Measurements from ENCODE around the gene SLC23A3.

The SLC23A3 gene

GRCh38 chr2:219128396-219128795 is 41.4 kb downstream of the SLC23A3 start:
- no peak for TF ChIP-seq CTCF (IDR thresholded peaks at IDR 0.05; ENCODE audit: low read depth, low read length, missing control alignments)
- no peak for DNase-seq (ENCODE audit: low read depth)
- in situ Hi-C loops (cut with HindIII; ENCODE audit: low sequenced_read_pairs) = no loop called here
- H3K4me3 ChIP-seq (ENCODE audit: low read depth, low read length) = no peak overlapping the region

DNA sequence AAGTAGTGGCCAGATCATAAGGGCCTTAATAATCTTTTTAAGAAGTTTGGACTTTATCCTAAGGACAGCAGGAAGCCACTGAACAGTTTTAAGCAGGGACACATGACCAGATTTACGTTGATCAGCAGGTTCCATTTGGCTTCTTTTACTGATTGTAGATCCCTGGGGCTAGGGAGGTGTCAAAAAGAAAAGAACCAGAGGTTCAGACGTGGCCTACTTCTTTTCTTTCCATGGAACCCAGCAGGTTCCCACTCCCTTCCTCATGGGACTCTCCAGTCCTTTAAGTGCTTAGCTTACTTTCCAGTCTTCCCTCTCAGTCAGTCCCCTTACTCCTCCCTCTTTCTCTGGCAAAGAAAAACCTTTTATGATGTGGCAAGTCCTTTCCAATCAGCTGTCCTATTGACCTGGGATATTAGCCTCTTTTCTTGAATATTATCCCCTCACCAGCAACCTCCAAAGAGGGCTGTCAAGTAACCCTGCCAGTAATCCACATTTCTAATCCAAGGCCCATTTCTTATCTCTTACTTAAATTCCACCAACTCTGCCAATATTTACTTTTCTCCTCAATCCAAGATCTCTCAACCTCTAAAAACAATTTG is 42.7 kb downstream of the SLC23A3 start:
- no peak overlapping the region for H3K4me3 ChIP-seq (ENCODE audit: low read depth, low read length)
- DNase-seq (ENCODE audit: low read depth) = no peak
- in situ Hi-C loops (cut with HindIII; ENCODE audit: low sequenced_read_pairs) = no loop called here
- no peak for TF ChIP-seq CTCF (IDR thresholded peaks at IDR 0.05; ENCODE audit: low read depth, low read length, missing control alignments)

GRCh38 chr2:219126555-219126954 is 43.3 kb downstream of the SLC23A3 start:
- in situ Hi-C loops (cut with HindIII; ENCODE audit: low sequenced_read_pairs) = no loop called here
- DNase-seq (ENCODE audit: low read depth) = no peak
- TF ChIP-seq CTCF (IDR thresholded peaks at IDR 0.05; ENCODE audit: low read depth, low read length, missing control alignments) = no peak
- no peak overlapping the region for H3K4me3 ChIP-seq (ENCODE audit: low read depth, low read length)

DNA sequence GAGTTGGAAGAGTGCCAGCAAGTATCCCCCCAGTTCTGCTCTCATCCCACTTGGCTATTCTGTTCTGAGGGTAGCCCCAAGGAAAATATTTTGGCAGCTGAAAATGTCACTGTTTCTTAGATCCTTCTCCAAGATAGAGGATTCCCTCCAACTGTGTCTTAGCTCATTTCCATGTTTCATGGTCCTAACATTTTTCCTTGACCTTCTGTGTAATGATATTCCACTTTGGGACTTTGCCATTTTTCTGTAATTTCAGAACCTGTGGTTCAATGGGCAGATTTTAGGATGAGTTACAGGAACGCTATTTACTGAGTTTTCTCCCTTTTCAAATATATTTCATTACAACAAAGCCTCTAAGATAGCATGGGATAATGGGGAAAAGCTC is 44.0 kb downstream of the SLC23A3 start:
- no peak overlapping the region for H3K4me3 ChIP-seq (ENCODE audit: low read depth, low read length)
- in situ Hi-C loops (cut with HindIII; ENCODE audit: low sequenced_read_pairs) = no loop called here
- no peak for DNase-seq (ENCODE audit: low read depth)
- TF ChIP-seq CTCF (IDR thresholded peaks at IDR 0.05; ENCODE audit: low read depth, low read length, missing control alignments) = no peak

DNA sequence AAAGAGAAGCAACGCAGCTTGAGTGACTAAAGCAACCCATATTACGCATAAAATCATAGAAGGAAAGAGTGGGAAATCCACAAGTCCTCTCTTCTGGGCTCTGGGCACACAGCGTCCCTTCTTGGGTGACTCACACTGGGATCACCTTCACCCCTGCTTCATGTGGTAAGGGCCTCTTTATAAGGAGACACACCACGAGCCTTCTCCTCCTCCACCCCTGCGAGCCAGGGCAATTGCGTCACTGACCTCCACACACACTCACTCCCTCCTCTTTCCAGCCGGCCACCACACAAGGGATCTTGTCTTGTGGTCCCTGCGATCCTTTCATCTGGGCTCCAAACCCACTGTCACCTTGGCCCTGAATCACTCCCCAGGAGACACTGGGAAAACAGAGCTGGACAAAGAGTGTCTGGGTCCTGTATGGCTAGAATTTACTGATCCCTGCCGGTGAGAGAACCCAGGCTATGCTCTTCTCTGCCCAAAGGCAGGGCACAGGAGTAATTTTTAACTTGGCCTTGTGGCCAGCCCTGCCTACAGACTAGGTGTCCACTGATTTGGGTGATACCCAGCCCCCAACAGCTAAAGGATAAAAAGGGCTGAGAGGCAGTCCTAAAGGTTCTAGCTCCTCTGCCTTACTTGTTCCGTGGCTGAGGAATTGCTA is 44.5 kb downstream of the SLC23A3 start:
- peak; percentile 68 for DNase-seq (ENCODE audit: low read depth)
- in situ Hi-C loops (cut with HindIII; ENCODE audit: low sequenced_read_pairs) = no loop called here
- H3K4me3 ChIP-seq (ENCODE audit: low read depth, low read length) = no peak overlapping the region
- no peak for TF ChIP-seq CTCF (IDR thresholded peaks at IDR 0.05; ENCODE audit: low read depth, low read length, missing control alignments)

- TF ChIP-seq CTCF (IDR thresholded peaks at IDR 0.05; ENCODE audit: low read depth, low read length, missing control alignments) = no peak
- no peak for DNase-seq (ENCODE audit: low read depth)
- in situ Hi-C loops (cut with HindIII; ENCODE audit: low sequenced_read_pairs) = no loop called here
- no peak overlapping the region for H3K4me3 ChIP-seq (ENCODE audit: low read depth, low read length)
Measured at GRCh38 chr2:219124381-219125110, 45.3 kb downstream of the SLC23A3 start.

Data from astrocyte of the cerebellum (primary cell).